GM12891 (cell line): ENCODE measurements around the gene LCNL1.

Experiments used
- DNase-seq: peaks from one replicate; pipeline ENCODE4 v3.0.0; 2011; ENCODE audit warnings: low spot score; ENCODE audit not compliant: insufficient read length
- FAIRE-seq: peaks from 2 replicates; lab custom pipeline; 2011; peaks lifted over from hg19 to GRCh38; lab: Jason Lieb, UNC
- PAX5 ChIP-seq: IDR thresholded peaks from 2 replicates; pipeline ENCODE4 v1.6.1; 2011; ENCODE audit warnings: low read length, moderate library complexity, mild to moderate bottlenecking; ENCODE audit not compliant: insufficient read depth, severe bottlenecking
- POLR2A ChIP-seq: IDR thresholded peaks from 2 replicates; pipeline ENCODE4 v1.6.1; 2011; ENCODE audit warnings: low read depth, low read length, control low read depth
- POLR2AphosphoS5 ChIP-seq: IDR thresholded peaks from 2 replicates; pipeline ENCODE4 v1.6.1; 2011; ENCODE audit warnings: low read depth, low read length, control low read depth
- POU2F2 ChIP-seq: IDR thresholded peaks from 2 replicates; pipeline ENCODE4 v1.6.1; 2011; ENCODE audit warnings: low read depth, mild to moderate bottlenecking, control low read depth, low read length, moderate library complexity
- SPI1 ChIP-seq: IDR thresholded peaks from 2 replicates; pipeline ENCODE4 v1.6.1; 2011; ENCODE audit warnings: low read depth, low read length, control low read depth
- TAF1 ChIP-seq: IDR thresholded peaks from 2 replicates; pipeline ENCODE4 v1.6.1; 2011; ENCODE audit warnings: low read depth, low read length, control low read depth

The LCNL1 gene

DNA sequence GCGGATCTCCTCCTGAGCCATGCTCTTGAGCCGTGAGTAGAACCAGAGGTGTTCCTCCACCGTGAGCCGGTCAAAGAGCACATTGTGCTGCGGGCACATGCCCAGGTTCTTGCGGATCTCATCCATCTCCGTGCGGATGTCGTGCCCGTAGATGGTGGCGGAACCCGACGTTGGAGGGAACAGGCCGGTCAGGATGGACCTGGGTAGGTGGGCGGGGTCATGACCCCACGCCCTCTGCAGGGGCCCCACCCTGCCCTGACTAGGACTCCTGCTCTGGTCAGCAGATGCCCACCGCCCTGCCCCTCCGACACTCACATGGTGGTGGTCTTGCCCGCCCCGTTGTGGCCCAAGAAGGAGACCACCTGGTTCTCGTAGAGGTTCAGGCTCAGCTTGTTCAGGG, 33.2 kb downstream of the LCNL1 start:
- FAIRE-seq = no peak
- DNase-seq = no peak
- TF ChIP-seq POU2F2 (no peak), SPI1 (no peak), POLR2A (no peak), POLR2AphosphoS5 (no peak), TAF1 (no peak), PAX5 (no peak)

DNA sequence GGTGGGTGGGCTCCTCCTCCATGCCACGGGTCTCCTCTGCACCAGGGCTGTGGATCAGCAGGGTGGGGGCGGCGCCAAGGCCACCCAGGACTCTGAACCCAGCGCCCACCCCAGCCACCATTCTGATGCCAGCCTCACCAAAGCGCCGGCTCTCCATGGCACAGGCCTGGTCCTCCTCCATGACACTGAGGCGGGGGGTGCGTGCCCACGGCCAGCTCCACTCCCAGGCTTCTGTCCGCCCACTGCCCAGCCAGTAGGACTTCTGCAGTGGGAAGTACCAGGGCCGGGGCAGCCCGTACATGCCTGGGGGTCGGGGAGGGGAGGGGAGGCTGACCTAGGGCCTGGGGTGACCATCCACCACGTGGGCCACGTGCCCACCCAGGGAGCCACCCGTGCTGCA, 33.6 kb downstream of the LCNL1 start:
- no peak for DNase-seq
- no peak for FAIRE-seq
- TF ChIP-seq SPI1 (no peak), POLR2AphosphoS5 (no peak), PAX5 (no peak), POLR2A (no peak), TAF1 (no peak), POU2F2 (no peak)

DNA sequence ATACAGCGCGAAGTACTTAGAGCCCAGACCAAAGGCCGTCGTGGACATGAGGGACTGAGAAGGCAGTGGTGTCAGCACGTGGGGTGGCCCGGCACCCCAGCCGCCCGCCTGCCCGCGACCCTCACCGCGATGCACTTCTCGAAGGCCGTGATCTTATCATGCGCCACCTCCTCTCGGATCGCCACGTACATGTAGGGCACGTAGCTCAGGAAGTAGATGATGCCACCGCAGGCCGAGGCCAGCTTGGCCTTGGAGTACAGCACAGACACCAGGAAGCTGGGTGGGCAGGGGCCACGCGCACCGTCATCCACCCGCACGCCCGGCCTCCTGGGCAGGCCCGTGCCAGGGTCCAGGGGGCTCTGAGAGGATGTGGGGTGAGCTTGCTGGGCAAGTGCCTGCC, 34.3 kb downstream of the LCNL1 start:
- no peak for TF ChIP-seq TAF1
- TF ChIP-seq SPI1 = no peak
- TF ChIP-seq POLR2A = no peak
- TF ChIP-seq POU2F2 = no peak
- no peak for TF ChIP-seq PAX5
- TF ChIP-seq POLR2AphosphoS5 = no peak
- FAIRE-seq = no peak

DNA sequence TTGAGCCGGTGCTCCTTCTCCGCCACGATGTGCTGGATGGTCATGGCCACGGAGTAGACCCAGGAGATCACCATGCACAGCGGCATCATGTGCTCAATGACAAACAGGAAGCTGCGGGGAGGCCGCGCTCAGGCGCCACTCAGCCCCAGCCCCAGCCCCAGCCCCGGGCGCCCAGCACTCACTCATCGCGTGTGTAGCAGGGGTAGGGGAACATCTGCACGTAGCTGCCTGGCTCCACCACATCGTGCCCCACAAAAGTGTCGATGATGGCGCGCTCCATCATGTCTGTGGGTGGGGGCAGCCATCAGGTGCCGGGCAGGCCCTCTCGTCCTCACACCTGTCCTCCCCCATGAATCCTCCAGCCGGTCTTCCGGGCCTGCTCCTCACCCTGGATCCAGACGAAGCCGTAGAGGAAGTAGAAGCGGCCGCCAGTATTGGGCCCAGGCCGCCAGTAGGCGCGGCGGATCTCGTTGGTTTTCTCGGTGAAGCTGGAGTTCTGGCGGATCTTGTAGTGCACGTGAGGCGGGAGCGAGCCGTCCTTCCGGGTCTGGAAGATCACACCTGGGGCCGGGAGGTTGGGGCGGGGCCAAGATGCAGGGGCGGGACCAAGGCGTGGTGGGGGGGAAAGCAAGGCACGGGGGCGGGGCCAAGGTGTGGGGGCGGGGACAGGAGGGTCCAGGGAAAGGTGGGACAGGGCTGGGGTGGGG, 35.2 kb downstream of the LCNL1 start:
- TF ChIP-seq PAX5 = no peak
- TF ChIP-seq SPI1 = no peak
- TF ChIP-seq POLR2AphosphoS5 = no peak
- TF ChIP-seq TAF1 = no peak
- TF ChIP-seq POLR2A = no peak
- TF ChIP-seq POU2F2 = no peak
- no peak for DNase-seq
- no peak for FAIRE-seq

More for the DNA sequence above, 34.3 kb downstream of the LCNL1 start:
- no peak for DNase-seq

DNA sequence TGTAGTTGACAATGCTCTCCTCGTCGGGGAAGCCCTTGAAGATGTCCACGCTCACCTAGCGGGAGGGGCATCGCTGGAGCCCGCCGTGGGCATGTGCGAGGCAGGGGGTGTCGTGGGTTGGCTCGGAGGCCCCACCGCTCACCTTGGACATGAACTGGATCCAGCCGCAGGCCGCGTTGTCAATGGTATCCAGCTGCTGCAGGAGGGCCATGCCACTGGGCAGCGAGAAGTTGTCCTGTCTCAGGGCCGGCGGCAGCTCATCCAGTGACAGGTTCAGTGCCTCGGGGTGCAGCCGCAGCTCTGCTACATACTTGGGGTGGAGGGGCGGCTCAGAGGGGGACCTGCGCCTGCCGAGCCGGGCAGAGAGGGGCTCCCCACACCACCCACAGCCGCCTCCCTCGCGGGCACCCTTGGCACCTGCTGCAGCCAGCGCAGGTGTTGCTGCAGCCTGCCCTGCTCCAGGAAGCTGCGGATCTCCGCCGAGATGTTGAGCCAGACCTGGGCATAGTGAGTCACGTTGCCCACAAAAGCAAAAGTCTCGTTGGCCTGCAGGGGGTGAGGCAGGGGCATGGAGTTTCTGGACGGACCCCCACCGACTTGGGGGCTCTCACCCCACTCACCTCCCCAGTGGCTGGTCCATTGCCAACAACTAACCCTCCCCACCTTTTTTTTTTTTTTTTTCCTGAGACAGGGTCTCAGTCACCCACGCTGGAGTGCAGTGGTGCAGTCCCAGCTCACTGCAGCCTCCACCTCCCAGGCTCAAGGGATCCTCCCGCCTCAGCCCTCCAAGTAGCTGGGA, 36.2 kb downstream of the LCNL1 start:
- DNase-seq (no peak), FAIRE-seq (no peak)
- TF ChIP-seq POU2F2 (no peak), TAF1 (no peak), POLR2AphosphoS5 (no peak), PAX5 (no peak), SPI1 (no peak), POLR2A (no peak)

DNA sequence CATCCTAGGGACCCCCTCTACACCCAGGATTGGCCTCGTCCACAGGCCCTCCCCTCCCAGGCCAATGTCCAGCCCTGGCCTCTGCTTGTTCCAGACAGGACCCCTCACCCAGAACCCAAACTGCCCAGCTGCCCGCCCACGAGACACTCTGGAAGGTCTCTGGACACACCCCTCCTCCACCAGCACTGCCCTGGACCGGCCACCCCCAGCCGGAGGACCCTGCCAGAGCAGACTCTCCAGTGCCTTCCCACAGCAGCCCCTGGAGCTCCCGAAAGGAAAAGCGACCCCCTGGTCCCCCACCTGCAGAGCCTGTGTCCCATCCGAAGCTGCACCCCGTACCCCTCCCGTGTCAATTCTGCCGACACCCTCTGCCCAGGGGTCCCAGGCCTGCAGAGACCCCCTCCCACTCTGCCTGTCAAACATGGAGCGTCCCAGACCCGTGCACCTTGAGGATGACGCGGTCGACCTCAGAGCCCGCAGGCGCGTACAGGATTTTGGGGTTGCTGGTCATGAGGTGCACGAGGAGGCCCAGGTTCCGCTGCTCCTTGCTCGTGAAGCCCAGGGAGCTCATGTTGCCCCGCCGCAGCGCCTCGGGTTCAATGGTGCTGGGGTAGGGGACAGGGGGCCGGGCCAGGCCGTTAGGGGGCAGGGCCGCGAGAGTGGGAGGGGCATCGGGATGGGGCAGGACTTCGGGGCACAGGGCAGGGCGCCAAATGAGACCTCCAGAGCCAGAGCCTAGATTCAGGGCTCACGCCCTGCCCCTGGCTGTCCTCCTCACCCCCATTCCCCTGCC, 37.3 kb downstream of the LCNL1 start:
- no peak for DNase-seq
- no peak for TF ChIP-seq PAX5
- no peak for TF ChIP-seq TAF1
- TF ChIP-seq POLR2AphosphoS5 = no peak
- TF ChIP-seq POU2F2 = no peak
- no peak for TF ChIP-seq POLR2A
- no peak for TF ChIP-seq SPI1
- no peak for FAIRE-seq

DNA sequence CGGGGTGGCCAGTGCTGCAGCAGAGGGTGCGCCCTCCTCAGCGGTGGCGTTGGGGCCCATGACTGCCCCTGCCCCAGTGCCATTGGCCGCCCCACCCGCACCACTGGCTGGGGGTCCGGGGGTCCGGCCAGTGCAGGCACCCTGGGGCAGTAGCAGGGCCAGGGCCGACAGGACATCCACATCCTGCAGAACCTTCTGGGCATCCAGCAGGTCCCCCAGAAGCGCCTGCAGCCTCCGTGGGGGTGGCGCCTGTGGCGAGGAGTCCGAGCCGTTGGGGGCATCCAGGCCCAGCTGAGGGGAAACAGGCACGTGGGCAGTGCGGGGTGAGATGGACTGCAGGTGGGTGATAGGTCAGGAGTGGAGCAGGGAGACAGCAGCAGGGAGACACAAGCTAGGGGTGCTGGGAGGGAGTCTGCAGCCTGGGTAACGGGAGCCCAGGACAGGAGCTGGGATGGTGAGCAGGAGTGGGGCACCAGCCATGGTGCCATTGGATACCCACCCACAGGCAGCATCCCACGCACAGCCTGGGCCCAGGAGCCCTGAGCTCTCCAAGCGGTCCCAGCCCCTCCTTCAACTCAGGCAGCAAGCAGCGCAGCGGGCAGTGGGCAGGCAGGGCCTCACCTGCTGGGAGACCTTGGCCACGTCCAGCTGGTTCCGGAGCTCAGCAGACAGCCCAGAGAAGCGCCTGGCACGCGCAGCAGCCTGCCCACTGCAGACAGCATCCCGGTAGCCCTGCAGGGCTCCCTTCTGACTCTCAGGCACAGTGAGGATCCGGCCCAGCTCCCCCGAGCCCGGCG, 38.2 kb downstream of the LCNL1 start:
- FAIRE-seq (no peak), DNase-seq (no peak)

DNA sequence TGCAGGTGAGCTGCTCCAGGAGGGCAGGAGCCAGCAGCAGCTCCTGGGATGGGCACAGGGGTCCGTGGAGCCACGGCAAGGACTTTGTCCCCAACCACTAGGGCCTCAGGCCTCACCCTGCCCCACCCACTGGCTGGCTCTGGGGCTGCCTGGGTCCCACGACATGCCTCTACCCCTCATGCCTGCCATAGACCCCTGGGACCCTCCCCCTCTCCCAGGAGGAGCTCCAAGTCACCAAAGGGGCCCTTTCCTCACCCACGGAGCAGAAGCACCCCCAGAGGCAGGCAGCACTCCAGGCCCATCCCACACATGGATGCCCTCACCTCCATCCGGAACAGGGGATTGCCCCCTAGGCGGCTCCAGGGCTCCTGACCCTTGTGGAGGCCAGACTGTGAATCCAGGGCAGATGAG, 38.8 kb downstream of the LCNL1 start:
- FAIRE-seq (no peak), DNase-seq (no peak)
- TF ChIP-seq POLR2AphosphoS5 = no peak
- TF ChIP-seq POLR2A = no peak
- no peak for TF ChIP-seq PAX5
- no peak for TF ChIP-seq POU2F2
- no peak for TF ChIP-seq TAF1
- TF ChIP-seq SPI1 = no peak

More for the DNA sequence above, 38.2 kb downstream of the LCNL1 start:
- TF ChIP-seq TAF1 (no peak), SPI1 (no peak), POLR2A (no peak), PAX5 (no peak), POU2F2 (no peak), POLR2AphosphoS5 (no peak)
